Measurements from ENCODE around the gene CEP290.
"Not testable (repeated sequence)": the region's sequence is repeated elsewhere in the genome, so short reads cannot be mapped to it uniquely, and the experiment has no call there.

CEP290 gene

DNA sequence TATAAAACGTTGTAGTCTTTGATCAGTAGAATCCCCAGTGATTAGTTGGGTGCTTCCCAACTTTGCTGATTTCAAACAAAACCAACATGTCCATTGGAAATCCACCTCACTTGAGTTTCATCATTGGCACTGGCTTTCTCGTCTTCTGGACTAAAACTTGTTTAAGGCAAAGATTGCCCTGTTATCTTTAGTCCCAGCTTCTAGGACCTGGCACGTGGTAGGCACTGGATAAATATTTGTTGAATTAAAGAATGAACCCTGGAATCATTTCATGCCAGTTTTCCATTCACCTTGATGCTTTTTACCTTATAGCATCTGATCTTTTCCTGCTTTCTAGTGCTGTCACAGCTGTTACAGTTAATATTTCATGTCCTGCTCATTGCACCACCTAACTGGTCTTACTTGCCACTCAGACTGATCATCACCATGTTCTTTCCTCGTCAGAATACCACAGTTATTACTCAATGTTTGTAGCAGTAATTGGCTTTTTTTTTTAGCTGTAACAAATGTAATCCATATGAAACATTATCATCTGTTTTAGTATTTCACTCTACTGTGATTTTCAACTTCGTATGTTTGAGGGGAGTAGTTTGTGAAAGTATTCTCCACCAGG lies 105.4 kb downstream of the CEP290 start:
- DNase-seq, result no peak

DNA sequence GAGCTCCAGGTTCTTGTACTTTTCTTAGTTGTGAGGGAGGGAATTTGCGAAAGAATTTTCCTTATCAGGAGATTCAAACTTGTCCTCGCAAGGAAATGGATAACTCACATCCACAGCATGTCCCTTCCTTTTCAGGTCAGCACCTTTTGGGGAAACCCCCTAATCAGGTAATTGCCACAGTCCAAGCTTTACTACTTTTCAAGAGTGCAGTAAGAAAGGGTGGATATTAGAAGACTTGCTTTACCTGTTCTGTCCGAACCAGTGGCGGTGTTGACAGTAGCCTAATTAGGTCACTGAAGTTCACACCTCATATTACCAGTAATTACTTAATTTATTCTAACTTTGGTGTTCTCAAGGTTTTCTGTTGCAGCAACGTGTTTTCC lies 106.0 kb downstream of the CEP290 start:
- no peak for DNase-seq

DNA sequence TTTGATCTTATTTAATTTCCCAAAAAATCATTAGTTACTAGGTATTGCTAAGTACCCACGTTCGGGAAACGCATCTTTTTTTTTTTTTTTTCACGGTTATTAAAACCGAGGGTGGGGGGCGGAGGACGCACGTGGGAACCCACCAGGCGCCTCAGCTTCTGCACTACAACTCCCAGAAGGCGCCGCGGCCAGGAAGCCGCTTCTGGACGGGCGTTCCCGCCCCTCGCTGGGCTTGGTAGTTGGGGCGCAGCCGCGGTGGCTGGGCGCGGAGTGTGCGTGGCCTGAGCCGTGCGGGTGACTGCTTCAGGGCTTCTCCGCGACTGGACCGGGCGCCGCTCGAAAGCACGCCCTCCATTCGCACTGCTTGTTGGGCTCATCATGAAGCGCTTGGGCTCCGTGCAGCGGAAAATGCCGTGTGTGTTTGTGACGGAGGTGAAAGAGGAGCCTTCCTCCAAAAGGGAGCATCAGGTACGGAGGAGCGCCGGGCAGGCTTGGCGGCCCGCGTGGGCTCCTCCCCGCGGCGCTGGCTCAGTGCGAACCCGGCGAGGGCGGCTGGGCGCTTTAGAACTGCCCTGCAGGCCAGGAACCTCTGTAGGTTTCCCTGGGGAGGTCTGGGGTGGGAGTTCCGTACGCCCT lies 106.5 kb downstream of the CEP290 start:
- peak; percentile 90 to 92 for DNase-seq

DNA sequence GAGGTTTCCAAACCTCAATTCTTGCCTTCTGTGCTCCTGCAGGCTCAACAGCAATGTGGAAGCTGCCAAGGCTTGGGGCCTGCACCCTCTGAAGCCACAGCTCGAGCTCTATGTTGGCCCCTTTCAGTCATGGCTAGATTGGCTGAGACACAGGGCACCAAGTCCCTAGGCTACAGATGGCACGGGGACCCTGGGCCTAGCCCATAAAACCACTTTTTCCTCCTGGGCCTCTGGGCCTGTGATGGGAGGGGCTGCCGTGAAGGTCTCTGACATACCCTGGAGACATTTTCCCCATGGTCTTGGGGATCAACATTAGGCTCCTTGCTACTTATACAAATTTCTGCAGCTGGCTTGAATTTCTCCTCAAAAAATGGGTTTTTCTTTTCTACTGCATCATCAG lies 110.7 kb downstream of the CEP290 start:
- not testable (repeated sequence) for DNase-seq

DNA sequence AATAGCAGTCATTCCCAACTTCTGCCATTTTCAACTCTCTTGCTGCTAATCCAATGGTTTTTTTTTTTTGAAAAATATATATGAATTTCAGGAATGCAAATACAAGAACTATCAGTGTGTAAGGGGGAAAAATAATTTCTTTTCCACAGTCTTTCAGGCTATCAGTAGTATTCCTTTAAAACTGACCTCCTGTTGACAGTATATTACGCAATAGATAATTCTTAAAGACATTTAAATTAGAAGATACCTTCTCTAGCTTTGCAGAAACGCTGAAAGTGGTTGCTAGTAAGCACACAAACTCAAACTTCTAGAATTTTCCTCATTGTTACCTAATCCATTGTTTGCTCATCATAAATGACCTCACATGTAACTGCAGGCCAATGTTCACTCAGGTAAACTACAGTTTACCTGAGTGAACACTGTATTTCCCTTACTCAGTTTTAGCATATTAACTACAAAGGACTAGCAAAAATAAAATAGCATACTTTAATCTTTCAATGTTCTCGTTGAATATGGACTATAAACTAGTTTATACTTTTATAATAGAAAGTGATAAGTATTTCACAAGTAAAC lies 112.7 kb downstream of the CEP290 start, which contains the start of gene C12orf50:
Gene C12orf50 (minus strand): TSS at position 309 of the 573 bp plus-strand sequence. CDS start 2,439 bp downstream, outside the sequence.
- no peak for DNase-seq

DNA sequence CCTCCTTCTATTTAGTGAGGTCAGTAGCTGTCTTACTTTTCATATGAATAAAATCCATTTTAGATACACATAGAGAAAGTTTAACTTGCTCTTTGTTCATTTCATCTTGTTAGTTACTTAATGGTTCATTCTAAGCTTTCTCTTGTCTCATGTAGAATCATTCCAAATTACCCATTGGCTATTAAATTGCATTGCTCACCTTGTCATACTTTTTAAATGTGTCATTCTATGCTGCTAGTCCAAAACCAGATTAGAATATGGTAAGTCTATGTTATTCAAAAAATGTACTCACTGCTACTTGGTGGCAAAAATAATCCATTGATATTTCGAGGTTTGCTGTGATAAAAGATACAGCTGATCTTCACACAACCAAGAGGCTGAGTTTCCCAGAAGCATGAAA lies 115.7 kb downstream of the CEP290 start:
- no peak for DNase-seq

DNA sequence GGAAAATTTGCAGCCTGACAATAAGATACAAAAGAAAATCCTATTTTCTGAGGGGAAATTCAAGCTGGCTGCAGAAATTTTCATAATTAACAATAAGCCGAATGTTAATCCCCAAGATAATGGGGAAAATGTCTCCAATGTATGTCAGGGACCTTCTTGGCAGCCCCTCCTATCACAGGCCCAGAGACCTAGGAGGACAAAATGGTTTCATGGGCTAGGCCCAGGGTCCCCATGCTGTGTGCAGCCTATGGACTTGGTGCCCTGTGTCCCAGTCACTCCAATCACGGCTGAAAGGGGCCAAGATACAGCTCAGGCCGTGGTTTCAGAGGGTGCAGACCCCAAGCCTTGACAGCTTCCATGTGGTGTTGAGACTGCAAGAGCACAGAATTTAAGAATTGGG lies 123.9 kb downstream of the CEP290 start:
- DNase-seq, result no peak

DNA sequence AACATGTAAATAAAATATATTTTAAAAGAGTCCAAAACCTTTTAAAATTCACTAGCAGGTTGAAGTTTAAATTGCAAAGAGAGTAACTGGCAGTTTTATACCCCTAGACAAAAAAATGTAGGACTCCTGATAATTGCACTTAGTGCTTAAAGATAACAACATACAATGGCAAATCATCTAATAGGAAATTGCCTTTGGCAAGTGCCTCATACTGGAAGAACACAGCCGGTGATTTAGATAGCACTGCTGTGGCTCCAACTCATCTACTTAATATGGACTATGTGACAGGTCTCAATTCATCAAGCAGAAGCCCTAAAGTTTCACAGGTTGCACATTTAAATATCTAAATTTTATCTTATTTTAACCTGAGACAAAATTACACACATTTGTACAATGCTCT lies 126.1 kb downstream of the CEP290 start:
- DNase-seq, result no peak

DNA sequence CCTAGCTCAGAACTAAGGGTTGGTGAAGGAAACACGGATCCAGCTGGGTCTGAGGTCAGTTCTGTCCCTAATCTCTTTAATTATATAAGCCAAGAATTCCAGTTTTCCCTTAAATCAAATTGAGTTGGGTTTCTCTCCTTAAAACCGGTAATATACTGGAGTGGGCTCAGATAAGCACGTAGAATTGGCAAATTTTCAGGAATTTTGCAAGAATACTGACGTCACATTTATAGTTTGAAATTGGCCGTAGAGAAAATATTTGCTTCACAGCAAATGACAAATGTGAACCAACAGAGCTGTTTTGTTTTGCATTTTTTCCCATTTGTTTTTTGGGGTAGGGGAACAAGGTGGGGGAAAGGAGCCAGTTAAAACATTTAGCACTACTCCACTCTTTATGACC lies 130.1 kb downstream of the CEP290 start:
- no peak for DNase-seq

DNA sequence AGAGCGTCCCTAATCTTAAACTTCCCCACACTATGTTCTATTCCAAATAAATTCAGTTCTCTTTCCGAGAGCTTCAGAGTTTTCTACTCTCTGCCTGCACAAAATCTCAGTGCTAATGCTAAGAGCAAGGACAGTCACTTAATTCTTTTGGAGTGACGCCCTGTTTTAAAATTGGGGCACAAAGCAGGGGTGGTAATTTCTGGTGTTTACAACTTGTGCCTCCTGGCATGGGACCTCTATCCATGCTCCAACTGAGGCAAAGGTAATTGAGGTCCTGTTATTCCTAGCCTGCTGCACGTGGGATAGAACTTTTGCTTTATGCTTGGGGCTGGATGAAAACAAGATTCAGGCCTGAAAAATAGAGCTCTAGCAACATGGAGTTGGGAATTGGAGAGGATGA lies 135.5 kb downstream of the CEP290 start:
- DNase-seq, result no peak

DNA sequence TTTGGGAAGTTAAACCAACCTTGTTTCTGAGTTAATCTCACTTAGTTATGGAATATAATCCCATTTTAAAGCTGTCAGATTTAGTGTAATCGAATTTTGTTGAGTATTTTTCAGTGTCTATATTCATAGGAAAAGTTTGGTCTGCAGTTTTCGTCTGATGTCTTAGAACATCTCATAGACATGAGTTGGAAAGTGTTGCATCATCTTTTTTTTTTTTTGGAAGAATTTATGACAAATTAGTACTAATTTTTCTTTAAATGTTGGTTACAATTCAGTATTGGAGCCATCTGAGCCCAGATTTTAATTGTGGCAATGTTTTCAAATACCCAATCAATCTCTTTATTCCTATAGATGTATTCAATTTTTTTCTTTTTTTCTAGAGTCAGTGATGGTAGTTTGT lies 140.6 kb downstream of the CEP290 start:
- DNase-seq, result no peak
